ENCODE measurements around the gene ALPK1.

The ALPK1 gene

GRCh38 chr4:112358952-112359749, 62.0 kb downstream of the ALPK1 start:
- no peak for DNase-seq

DNA sequence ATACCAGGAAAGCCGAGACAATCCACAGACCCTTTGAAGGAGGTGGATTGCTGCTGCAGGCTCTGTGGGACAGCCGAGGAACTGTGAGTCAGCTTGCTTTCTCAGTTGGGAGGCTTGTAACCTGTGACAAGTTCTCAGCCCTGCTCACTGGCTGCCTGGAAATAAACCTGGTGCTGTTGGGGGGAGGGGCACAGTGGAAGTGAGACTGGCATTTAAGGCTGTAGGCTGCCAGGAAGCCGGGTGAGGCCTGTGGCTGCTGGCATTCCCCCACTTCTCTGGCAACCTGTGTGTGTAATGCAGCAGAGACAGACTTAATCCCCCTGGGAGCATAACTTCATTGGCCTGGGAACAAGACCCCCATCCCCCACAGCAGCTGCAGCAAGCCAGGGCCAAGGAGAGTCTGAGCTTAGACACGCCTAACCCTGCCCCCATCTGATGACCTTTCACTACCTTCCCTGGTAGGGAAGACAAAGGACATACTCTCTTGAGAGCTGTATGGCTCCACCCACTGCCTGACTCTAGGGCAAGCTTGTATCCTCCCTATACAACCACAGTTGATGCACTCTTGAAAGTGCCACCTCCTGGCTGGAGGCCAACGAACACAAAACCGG, 64.1 kb downstream of the ALPK1 start:
- TF ChIP-seq POLR2A (IDR thresholded peaks at IDR 0.05; ENCODE audit: low read length) (no peak), GATA1 (IDR thresholded peaks at IDR 0.05; ENCODE audit: low read depth, low read length) (no peak)
- no peak for DNase-seq

More at GRCh38 chr4:112358952-112359749, 62.0 kb downstream of the ALPK1 start:
- TF ChIP-seq GATA1 (IDR thresholded peaks at IDR 0.05; ENCODE audit: low read depth, low read length): no peak
- TF ChIP-seq POLR2A (IDR thresholded peaks at IDR 0.05; ENCODE audit: low read length): no peak

GRCh38 chr4:112370466-112370865, 73.3 kb downstream of the ALPK1 start:
- no peak for DNase-seq
- TF ChIP-seq POLR2A (IDR thresholded peaks at IDR 0.05; ENCODE audit: low read length) (no peak), GATA1 (IDR thresholded peaks at IDR 0.05; ENCODE audit: low read depth, low read length) (no peak)

- DNase-seq: no peak
- TF ChIP-seq POLR2A (IDR thresholded peaks at IDR 0.05; ENCODE audit: low read length): no peak
- TF ChIP-seq GATA1 (IDR thresholded peaks at IDR 0.05; ENCODE audit: low read depth, low read length): no peak
Measured at GRCh38 chr4:112371361-112371760, 74.2 kb downstream of the ALPK1 start.

DNA sequence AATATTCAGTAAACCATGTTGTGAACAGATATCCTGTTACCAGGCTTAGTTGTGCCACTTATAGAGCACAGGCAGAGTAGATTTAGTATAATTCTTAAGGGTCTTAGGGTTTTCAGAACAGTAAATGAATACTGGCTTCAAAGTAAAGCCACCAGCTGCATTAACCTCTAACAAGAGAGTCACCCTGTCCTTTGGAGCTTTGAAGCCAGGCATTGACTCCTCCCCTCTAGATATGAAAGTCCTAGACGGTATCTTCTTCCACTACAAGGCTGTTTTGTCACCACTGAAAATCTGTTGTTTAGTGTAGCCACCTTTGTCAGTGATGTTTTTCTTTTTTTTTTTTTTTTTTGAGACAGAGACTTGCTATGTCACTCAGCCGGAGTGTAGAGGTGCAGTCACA, 77.7 kb downstream of the ALPK1 start:
- TF ChIP-seq GATA1 (IDR thresholded peaks at IDR 0.05; ENCODE audit: low read depth, low read length) (no peak), POLR2A (IDR thresholded peaks at IDR 0.05; ENCODE audit: low read length) (no peak)
- DNase-seq: no peak

- no peak for DNase-seq
- TF ChIP-seq GATA1 (IDR thresholded peaks at IDR 0.05; ENCODE audit: low read depth, low read length) (no peak), POLR2A (IDR thresholded peaks at IDR 0.05; ENCODE audit: low read length) (no peak)
Measured at GRCh38 chr4:112377171-112377570, 80.0 kb downstream of the ALPK1 start.

DNA sequence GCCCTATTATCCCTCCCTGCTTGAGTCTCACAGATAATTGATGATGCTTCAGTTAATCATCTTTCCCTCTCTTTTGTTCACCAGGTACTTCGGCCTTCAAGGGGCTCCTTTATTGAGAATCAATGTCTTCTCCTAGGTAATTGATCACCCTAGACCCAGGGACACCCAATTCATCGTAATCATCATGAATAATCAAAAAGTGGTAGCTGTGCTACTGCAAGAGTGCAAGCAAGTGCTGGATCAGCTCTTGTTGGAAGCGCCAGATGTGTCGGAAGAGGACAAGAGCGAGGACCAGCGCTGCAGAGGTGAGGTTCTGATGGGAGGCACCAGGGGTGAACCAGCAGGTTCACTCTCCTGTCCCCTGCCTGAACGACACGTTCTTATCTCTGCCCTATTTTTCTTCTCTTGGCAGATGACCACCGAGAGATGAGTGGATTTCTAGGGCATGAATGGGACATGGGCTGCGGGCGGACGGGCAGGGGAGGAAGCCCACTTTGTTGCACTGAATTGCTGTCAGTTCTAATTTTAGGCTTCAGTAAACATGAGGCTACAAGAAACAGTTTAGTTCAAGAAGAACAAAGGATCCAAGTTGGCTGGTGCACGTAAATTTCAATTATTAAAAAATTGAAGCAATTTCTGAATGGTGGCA, 80.5 kb downstream of the ALPK1 start:
- no peak for DNase-seq
- TF ChIP-seq GATA1 (IDR thresholded peaks at IDR 0.05; ENCODE audit: low read depth, low read length) (no peak), POLR2A (IDR thresholded peaks at IDR 0.05; ENCODE audit: low read length) (no peak)

DNA sequence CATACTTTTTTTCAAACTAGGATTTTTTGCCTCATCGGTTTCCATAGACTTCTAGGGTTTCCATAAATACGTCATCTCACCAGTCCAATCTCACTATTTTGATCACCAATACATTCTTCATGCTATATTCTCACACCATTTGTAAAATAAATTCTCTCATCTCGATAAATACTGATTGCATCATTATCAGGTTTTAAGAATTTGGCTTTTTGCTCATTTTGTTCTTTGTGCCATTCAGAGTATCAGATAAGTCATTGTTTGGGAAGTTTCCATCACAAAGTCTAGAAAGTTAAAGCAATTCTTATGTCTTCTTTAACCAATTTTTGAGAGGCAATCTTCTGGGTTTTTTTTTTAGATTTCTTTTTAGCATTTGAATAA, 81.1 kb downstream of the ALPK1 start:
- no peak for TF ChIP-seq GATA1 (IDR thresholded peaks at IDR 0.05; ENCODE audit: low read depth, low read length)
- TF ChIP-seq POLR2A (IDR thresholded peaks at IDR 0.05; ENCODE audit: low read length): no peak
- no peak for DNase-seq

DNA sequence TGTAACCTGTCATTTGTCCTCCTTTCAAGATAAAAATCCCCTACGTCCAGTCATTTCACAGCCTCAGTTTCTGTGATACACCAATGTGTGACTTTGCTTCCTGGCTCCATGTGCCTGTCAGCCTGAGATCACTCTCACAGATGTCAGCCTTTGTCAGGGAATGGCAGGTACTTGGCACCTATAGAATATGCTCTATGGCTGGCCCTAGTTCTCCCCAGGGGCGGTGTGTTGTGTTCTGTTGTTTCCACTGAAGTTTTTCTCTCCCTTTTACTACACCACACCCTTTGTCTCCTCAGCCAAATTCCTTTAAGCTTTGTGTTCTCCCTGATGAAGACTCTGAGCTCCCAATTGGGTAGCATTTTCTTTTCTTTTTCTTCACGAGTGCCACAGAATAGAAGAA, 81.7 kb downstream of the ALPK1 start:
- TF ChIP-seq GATA1 (IDR thresholded peaks at IDR 0.05; ENCODE audit: low read depth, low read length): no peak
- TF ChIP-seq POLR2A (IDR thresholded peaks at IDR 0.05; ENCODE audit: low read length): no peak
- no peak for DNase-seq

- DNase-seq: no peak
- TF ChIP-seq GATA1 (IDR thresholded peaks at IDR 0.05; ENCODE audit: low read depth, low read length) (no peak), POLR2A (IDR thresholded peaks at IDR 0.05; ENCODE audit: low read length) (no peak)
Measured at GRCh38 chr4:112379306-112379705, 82.1 kb downstream of the ALPK1 start.

- TF ChIP-seq POLR2A (IDR thresholded peaks at IDR 0.05; ENCODE audit: low read length) (no peak), GATA1 (IDR thresholded peaks at IDR 0.05; ENCODE audit: low read depth, low read length) (no peak)
- no peak for DNase-seq
Measured at GRCh38 chr4:112381996-112382692, 85.0 kb downstream of the ALPK1 start.

- TF ChIP-seq POLR2A (IDR thresholded peaks at IDR 0.05; ENCODE audit: low read length) (no peak), GATA1 (IDR thresholded peaks at IDR 0.05; ENCODE audit: low read depth, low read length) (no peak)
- DNase-seq: no peak
Measured at GRCh38 chr4:112386071-112386470, 88.9 kb downstream of the ALPK1 start.

- DNase-seq: no peak
- no peak for TF ChIP-seq POLR2A (IDR thresholded peaks at IDR 0.05; ENCODE audit: low read length)
- no peak for TF ChIP-seq GATA1 (IDR thresholded peaks at IDR 0.05; ENCODE audit: low read depth, low read length)
Measured at GRCh38 chr4:112402098-112402497, 104.9 kb downstream of the ALPK1 start.
